Diencephalon (tissue), 1 donor: ENCODE data around the gene UBASH3B. TPM values are rescaled to one million over a fixed set of nuclear protein-coding genes. Genes with fewer than 3 reads are reported as not detected.

Experiments
- small RNA-seq: library from RNA; depleted of rRNA; stranded (forward); fragments of <200 nt; gene quantifications from one replicate; pipeline ENCODE3, GENCODE V24; 2014
- total RNA-seq: library from RNA; depleted of rRNA; stranded (reverse); fragments of >200 nt; gene quantifications from one replicate; pipeline ENCODE4 v1.2.3, GENCODE V29; 2014

UBASH3B gene, protein sequence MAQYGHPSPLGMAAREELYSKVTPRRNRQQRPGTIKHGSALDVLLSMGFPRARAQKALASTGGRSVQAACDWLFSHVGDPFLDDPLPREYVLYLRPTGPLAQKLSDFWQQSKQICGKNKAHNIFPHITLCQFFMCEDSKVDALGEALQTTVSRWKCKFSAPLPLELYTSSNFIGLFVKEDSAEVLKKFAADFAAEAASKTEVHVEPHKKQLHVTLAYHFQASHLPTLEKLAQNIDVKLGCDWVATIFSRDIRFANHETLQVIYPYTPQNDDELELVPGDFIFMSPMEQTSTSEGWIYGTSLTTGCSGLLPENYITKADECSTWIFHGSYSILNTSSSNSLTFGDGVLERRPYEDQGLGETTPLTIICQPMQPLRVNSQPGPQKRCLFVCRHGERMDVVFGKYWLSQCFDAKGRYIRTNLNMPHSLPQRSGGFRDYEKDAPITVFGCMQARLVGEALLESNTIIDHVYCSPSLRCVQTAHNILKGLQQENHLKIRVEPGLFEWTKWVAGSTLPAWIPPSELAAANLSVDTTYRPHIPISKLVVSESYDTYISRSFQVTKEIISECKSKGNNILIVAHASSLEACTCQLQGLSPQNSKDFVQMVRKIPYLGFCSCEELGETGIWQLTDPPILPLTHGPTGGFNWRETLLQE
- 27.9 TPM for total RNA-seq

DNA sequence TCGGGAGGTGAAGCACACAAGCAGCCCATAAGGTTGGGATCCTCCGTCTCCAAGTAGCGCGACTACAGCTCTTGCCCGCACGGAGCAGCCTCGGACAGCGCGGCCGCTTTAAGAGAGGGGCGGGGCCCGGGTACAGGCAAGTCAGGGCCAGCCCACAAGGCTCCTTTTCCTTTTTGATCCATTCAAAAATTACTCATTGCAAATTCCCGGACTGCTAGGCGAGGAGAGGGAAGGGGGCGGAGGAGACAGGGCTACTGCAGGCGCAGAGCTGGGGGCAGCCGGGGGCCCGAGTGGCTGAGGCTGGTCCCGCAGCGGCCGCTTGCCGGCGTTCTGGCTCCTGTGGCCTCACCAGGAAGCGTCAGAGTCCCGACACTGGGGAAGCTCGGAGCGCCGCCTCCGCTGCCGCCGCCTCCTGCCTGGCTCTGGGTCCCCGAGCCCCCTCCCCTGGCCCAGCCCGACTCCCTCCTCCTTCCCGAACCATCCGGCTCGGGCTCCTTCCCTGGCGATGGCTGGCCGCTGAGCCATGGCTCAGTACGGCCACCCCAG, at the start of gene UBASH3B:
Gene UBASH3B (plus strand): TSS at position 196 of the 546 bp plus-strand sequence. CDS start 328 bp downstream, at position 524.

Small RNA genes lying within 50 kb of the gene (small RNA-seq; reads per million reads assigned to genes)
- gene RF01210, result not detected

Other genes with a start within 250 kb of the UBASH3B start
- 0.46 TPM for gene CRTAM, start 182.8 kb downstream of the UBASH3B start, total RNA-seq
- gene JHY, start 227.0 kb downstream of the UBASH3B start, total RNA-seq, result 15.5 TPM